Neural cell (in vitro differentiated cells): Measurements from ENCODE around the gene MED13L. TPM values are rescaled to one million over a fixed set of nuclear protein-coding genes. Genes with fewer than 3 reads are reported as not detected.

Source experiments
- H2AFZ ChIP-seq: fragments of 200-600, 300-800 bp; sonication (generic), shearing (Covaris generic); 2 replicates; pipeline ENCODE4 v1.6.0; 2014; ENCODE audit warnings: low read depth, mild to moderate bottlenecking, antibody characterized with exemption, low read length, moderate library complexity
- H3F3A ChIP-seq: fragments of 200-600 bp; shearing (Covaris generic); 2 replicates; pipeline ENCODE4 v1.6.1; 2016; ENCODE audit warnings: mild to moderate bottlenecking, moderate library complexity, mixed read lengths, antibody characterized with exemption, low read length; ENCODE audit not compliant: insufficient read depth, poor library complexity, severe bottlenecking
- H3K27ac ChIP-seq: fragments of 200-600, 300-800 bp; sonication (generic), shearing (Covaris generic); 2 replicates; pipeline ENCODE4 v1.5.1; 2014; ENCODE audit warnings: mild to moderate bottlenecking, low read length, moderate library complexity
- H3K27me3 ChIP-seq: fragments of 300-800, 200-600 bp; sonication (generic), shearing (Covaris generic); 2 replicates; pipeline ENCODE4 v1.6.0; 2014; ENCODE audit warnings: mild to moderate bottlenecking, low read depth, low read length, moderate library complexity; ENCODE audit not compliant: insufficient read depth
- H3K36me3 ChIP-seq: fragments of 300-800, 200-600 bp; sonication (generic), shearing (Covaris generic); 2 replicates; pipeline ENCODE4 v1.5.1; 2014; ENCODE audit warnings: mild to moderate bottlenecking, antibody characterized with exemption, low read length, moderate library complexity; ENCODE audit not compliant: insufficient read depth
- H3K4me2 ChIP-seq: fragments of 300-800, 200-600 bp; sonication (generic), shearing (Covaris generic); 2 replicates; pipeline ENCODE4 v1.6.0; 2014; ENCODE audit warnings: mild to moderate bottlenecking, low read length
- H3K4me3 ChIP-seq: fragments of 300-800, 200-600 bp; sonication (generic), shearing (Covaris generic); 2 replicates; pipeline ENCODE4 v1.5.1; 2014; ENCODE audit warnings: mild to moderate bottlenecking, low read length, moderate library complexity
- H3K79me2 ChIP-seq: fragments of 200-600 bp; shearing (Covaris generic); replicated peaks from 2 replicates; pipeline ENCODE4 v1.6.0; 2014; ENCODE audit warnings: mild to moderate bottlenecking, low read length, moderate library complexity; ENCODE audit not compliant: insufficient read depth
- H3K9ac ChIP-seq: fragments of 300-800, 200-600 bp; sonication (generic), shearing (Covaris generic); 2 replicates; pipeline ENCODE4 v1.6.1; 2016; ENCODE audit warnings: mild to moderate bottlenecking, low read length, mixed read lengths
- H3K9me2 ChIP-seq: fragments of 200-600 bp; shearing (Covaris generic); 2 replicates; pipeline ENCODE4 v1.6.1; 2016; ENCODE audit warnings: mild to moderate bottlenecking, low read length, mixed read lengths; ENCODE audit not compliant: insufficient read depth
- H3K9me3 ChIP-seq: fragments of 200-600, 300-800 bp; sonication (generic), shearing (Covaris generic); 2 replicates; pipeline ENCODE4 v1.6.1; 2016; ENCODE audit warnings: mild to moderate bottlenecking, mixed run types, low read length, moderate library complexity, mixed read lengths
- H4K20me1 ChIP-seq: fragments of 200-600 bp; shearing (Covaris generic); 2 replicates; pipeline ENCODE4 v1.6.1; 2016; ENCODE audit warnings: mild to moderate bottlenecking, mixed run types; ENCODE audit not compliant: insufficient read depth
- CTCF ChIP-seq: fragments of 450-650 bp; IDR thresholded peaks from 2 replicates; pipeline ENCODE4 v1.5.1; 2014; ENCODE audit warnings: antibody characterized with exemption, mild to moderate bottlenecking, moderate library complexity; ENCODE audit not compliant: poor library complexity, severe bottlenecking
- EZH2 ChIP-seq: fragments of 200-600, 300-800 bp; shearing (Covaris generic), sonication (generic); IDR thresholded peaks from 2 replicates; pipeline ENCODE4 v1.6.1; 2014; ENCODE audit warnings: antibody characterized with exemption, low read length, borderline replicate concordance, mild to moderate bottlenecking; ENCODE audit not compliant: insufficient read depth, poor library complexity, severe bottlenecking
- MXI1 ChIP-seq: fragments of 450-650 bp; conservative IDR thresholded peaks from 2 replicates; pipeline ENCODE4 v1.6.1; 2014; ENCODE audit warnings: antibody characterized with exemption, mild to moderate bottlenecking; ENCODE audit not compliant: poor library complexity, severe bottlenecking
- POLR2AphosphoS5 ChIP-seq: IDR thresholded peaks from 2 replicates; pipeline ENCODE4 v1.6.1; 2012
- RAD21 ChIP-seq: fragments of 450-650 bp; conservative IDR thresholded peaks from 2 replicates; pipeline ENCODE4 v1.6.1; 2014; ENCODE audit warnings: antibody characterized with exemption, mild to moderate bottlenecking, moderate library complexity
- REST ChIP-seq: IDR thresholded peaks from 2 replicates; pipeline ENCODE4 v1.6.1; 2012; ENCODE audit warnings: borderline replicate concordance
- SMC3 ChIP-seq: fragments of 450-650 bp; conservative IDR thresholded peaks from 2 replicates; pipeline ENCODE4 v1.6.1; 2014; ENCODE audit warnings: antibody characterized with exemption, mild to moderate bottlenecking, moderate library complexity; ENCODE audit not compliant: poor library complexity
- TAF1 ChIP-seq: IDR thresholded peaks from 2 replicates; pipeline ENCODE4 v1.6.1; 2012; ENCODE audit warnings: low read depth
- polyA plus RNA-seq: library from polyadenylated mRNA; depleted of rRNA; stranded (reverse); fragments of >200 nt; gene quantifications from 2 replicates; pipeline ENCODE4 v1.2.3, GENCODE V29; 2014

MED13L gene
- polyA plus RNA-seq, 1 donor from 2014 or later = 38.9 TPM

GRCh38 chr12:116246490-116247179 is 30.9 kb downstream of the MED13L start:
- H3K4me2 ChIP-seq = no peak overlapping the region
- H2AFZ ChIP-seq = no peak overlapping the region
- peaks cover 67% of the 10 kb centered on the region for H3K79me2 ChIP-seq
- H3K36me3 ChIP-seq = no peaks in the 10 kb centered on the region
- H3K9ac ChIP-seq = no peak overlapping the region
- no peak overlapping the region for H3K4me3 ChIP-seq
- H4K20me1 ChIP-seq = no peaks in the 10 kb centered on the region
- no peaks in the 10 kb centered on the region for H3K9me2 ChIP-seq
- TF ChIP-seq EZH2 (no peak), TAF1 (no peak), MXI1 (no peak), REST (no peak), RAD21 (no peak)
- no peaks in the 10 kb centered on the region for H3K27me3 ChIP-seq
- no peak overlapping the region for H3K27ac ChIP-seq
- H3F3A ChIP-seq = no peaks in the 10 kb centered on the region
- H3K9me3 ChIP-seq = no peaks in the 10 kb centered on the region

GRCh38 chr12:116245189-116245588 is 32.3 kb downstream of the MED13L start:
- Histone ChIP-seq H3K27ac (no peak overlapping the region), H3K4me3 (no peak overlapping the region), H4K20me1 (no peaks in the 10 kb centered on the region), H3K36me3 (no peaks in the 10 kb centered on the region), H3K9me3 (no peaks in the 10 kb centered on the region), H3K27me3 (no peaks in the 10 kb centered on the region), H2AFZ (no peak overlapping the region), H3F3A (no peaks in the 10 kb centered on the region), H3K4me2 (no peak overlapping the region), H3K9me2 (no peaks in the 10 kb centered on the region), H3K79me2 (peaks cover 60% of the 10 kb centered on the region), H3K9ac (no peak overlapping the region)
- TF ChIP-seq RAD21 = no peak
- no peak for TF ChIP-seq REST
- TF ChIP-seq POLR2AphosphoS5 = no peak
- no peak for TF ChIP-seq TAF1
- no peak for TF ChIP-seq EZH2
- no peak for TF ChIP-seq CTCF
- TF ChIP-seq SMC3 = no peak
